H54 (cell line): Measurements from ENCODE around the gene PRKCA.
A peak's percentile ranks its signal among the peaks of the same experiment; 100 is the strongest.
"Not testable (repeated sequence)": the region's sequence is repeated elsewhere in the genome, so short reads cannot be mapped to it uniquely, and the experiment has no call there.

Source experiments
- DNase-seq: peaks from one replicate; pipeline ENCODE4 v3.0.0; 2011; ENCODE audit warnings: low spot score, mixed read lengths; ENCODE audit not compliant: insufficient read length
- FAIRE-seq: peaks from 3 replicates; lab custom pipeline; 2011; peaks lifted over from hg19 to GRCh38; lab: Jason Lieb, UNC
- POLR2A ChIP-seq: IDR thresholded peaks from 2 replicates; pipeline ENCODE4 v1.6.1; 2011; ENCODE audit warnings: low read depth, mild to moderate bottlenecking, low read length

The PRKCA gene

GRCh38 chr17:66488864-66489263 is 186.5 kb downstream of the PRKCA start:
- DNase-seq, result no peak
- FAIRE-seq, result no peak
- no peak for TF ChIP-seq POLR2A

GRCh38 chr17:66489576-66489975 is 187.2 kb downstream of the PRKCA start:
- FAIRE-seq, DNase-seq: not testable (repeated sequence)

- no peak for FAIRE-seq
- DNase-seq, result no peak
- no peak for TF ChIP-seq POLR2A
These were observed 188.8 kb downstream of the PRKCA start for GRCh38 chr17:66491213-66491612.

- FAIRE-seq (no peak), DNase-seq (no peak)
- no peak for TF ChIP-seq POLR2A
These were observed 189.3 kb downstream of the PRKCA start for GRCh38 chr17:66491665-66492064.

- TF ChIP-seq POLR2A, result no peak
- FAIRE-seq, result no peak
- no peak for DNase-seq
These were observed 189.7 kb downstream of the PRKCA start for GRCh38 chr17:66492080-66492479.

GRCh38 chr17:66492561-66493005 is 190.2 kb downstream of the PRKCA start:
- FAIRE-seq, result no peak
- TF ChIP-seq POLR2A, result no peak

GRCh38 chr17:66493283-66494019 is 191.0 kb downstream of the PRKCA start:
- FAIRE-seq (peak; percentile 81), DNase-seq (no peak)
- no peak for TF ChIP-seq POLR2A

More at GRCh38 chr17:66492561-66493005, 190.2 kb downstream of the PRKCA start:
- DNase-seq, result no peak

GRCh38 chr17:66494023-66494803 is 191.8 kb downstream of the PRKCA start:
- TF ChIP-seq POLR2A, result no peak
- DNase-seq, result peak; percentile 81
- peak; percentile 96 for FAIRE-seq

GRCh38 chr17:66495035-66495434 is 192.6 kb downstream of the PRKCA start:
- TF ChIP-seq POLR2A, result no peak

GRCh38 chr17:66496306-66496705 is 193.9 kb downstream of the PRKCA start:
- FAIRE-seq, result no peak
- TF ChIP-seq POLR2A, result no peak

More at GRCh38 chr17:66495035-66495434, 192.6 kb downstream of the PRKCA start:
- DNase-seq (no peak), FAIRE-seq (no peak)

GRCh38 chr17:66498580-66498979 is 196.2 kb downstream of the PRKCA start:
- DNase-seq (no peak), FAIRE-seq (no peak)
- TF ChIP-seq POLR2A, result no peak

More at GRCh38 chr17:66496306-66496705, 193.9 kb downstream of the PRKCA start:
- no peak for DNase-seq

GRCh38 chr17:66506641-66507040 is 204.2 kb downstream of the PRKCA start:
- DNase-seq (no peak), FAIRE-seq (no peak)
- no peak for TF ChIP-seq POLR2A

- FAIRE-seq, result peak; percentile 70
- no peak for TF ChIP-seq POLR2A
- DNase-seq, result peak; percentile 68
These were observed 204.9 kb downstream of the PRKCA start for GRCh38 chr17:66507103-66507923.
